ENCODE results near the gene TSHZ2. TPM values are rescaled to one million over a fixed set of nuclear protein-coding genes. Genes with fewer than 3 reads are reported as not detected.

The TSHZ2 gene
- total RNA-seq, 4 donors from 2014 or later, result 35.6 to 83.5 (median 48.8) TPM

DNA sequence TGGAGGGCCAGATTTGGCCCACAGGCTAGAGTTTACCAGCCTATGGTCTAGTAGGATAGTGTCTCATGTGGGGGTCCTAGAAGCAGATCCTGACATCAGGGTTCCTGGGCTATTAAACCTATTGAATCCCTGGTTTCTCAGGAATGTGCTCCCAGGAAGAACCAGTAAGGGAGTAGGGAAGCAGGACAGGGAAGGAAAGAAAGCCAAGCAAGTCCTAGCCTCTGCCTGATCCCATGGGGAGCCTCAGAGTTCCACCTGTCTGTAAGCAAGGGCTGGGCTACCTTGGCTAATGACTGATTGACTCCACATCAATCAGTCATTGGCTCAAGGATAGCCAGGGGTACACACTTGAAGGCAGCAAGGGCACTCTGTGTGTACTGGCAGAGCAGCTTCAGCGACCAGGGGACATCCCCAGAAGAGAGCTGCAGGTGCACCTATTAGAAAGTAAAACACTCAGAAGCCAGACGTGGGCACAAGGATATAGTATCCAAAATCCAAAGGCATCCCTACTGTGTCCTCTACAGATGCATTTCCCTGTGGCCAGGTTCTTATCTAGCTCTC, 309.5 kb downstream of the TSHZ2 start:
- DNase-seq (ENCODE audit: low spot score) (no peak), ATAC-seq (ENCODE audit: low FRiP score) (no peak)
- no peak for TF ChIP-seq CTCF (IDR thresholded peaks at IDR 0.05)

- ATAC-seq (ENCODE audit: low FRiP score) (no peak), DNase-seq (ENCODE audit: low spot score) (no peak)
- TF ChIP-seq CTCF (IDR thresholded peaks at IDR 0.05), result no peak
Measured at GRCh38 chr20:53282217-53282955, 310.2 kb downstream of the TSHZ2 start.

- no peak for DNase-seq (ENCODE audit: low spot score)
- TF ChIP-seq CTCF (IDR thresholded peaks at IDR 0.05), result no peak
- no peak for ATAC-seq (ENCODE audit: low FRiP score)
Measured at GRCh38 chr20:53283011-53283410, 310.9 kb downstream of the TSHZ2 start.

DNA sequence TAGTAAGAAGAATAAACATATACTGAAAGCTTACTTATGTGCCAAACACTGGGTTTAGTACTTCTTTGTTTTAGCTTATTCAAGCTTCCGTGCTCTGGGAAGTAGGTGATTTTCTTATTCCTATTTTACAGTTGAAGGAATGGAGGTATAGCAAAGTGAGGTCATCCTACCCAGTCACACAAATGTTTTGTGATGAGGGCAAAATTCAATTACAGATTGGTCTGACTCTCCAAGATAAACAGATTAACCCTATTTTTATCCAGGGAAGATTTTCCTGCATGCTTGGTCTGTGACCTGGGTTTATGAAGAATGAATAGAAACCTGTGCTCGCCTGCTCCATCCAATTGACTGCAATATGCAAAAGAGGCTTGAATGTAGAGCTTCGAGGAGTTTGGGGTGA, 311.4 kb downstream of the TSHZ2 start:
- TF ChIP-seq CTCF (IDR thresholded peaks at IDR 0.05), result no peak
- no peak for ATAC-seq (ENCODE audit: low FRiP score)
- DNase-seq (ENCODE audit: low spot score), result no peak

- no peak for TF ChIP-seq CTCF (IDR thresholded peaks at IDR 0.05)
- ATAC-seq (ENCODE audit: low FRiP score), result no peak
- DNase-seq (ENCODE audit: low spot score), result no peak
Measured at GRCh38 chr20:53284256-53284655, 312.1 kb downstream of the TSHZ2 start.

GRCh38 chr20:53284696-53285095, 312.5 kb downstream of the TSHZ2 start:
- ATAC-seq (ENCODE audit: low FRiP score) (no peak), DNase-seq (ENCODE audit: low spot score) (no peak)
- TF ChIP-seq CTCF (IDR thresholded peaks at IDR 0.05), result no peak
